NCI-H2196 (cell line): ENCODE measurements around the gene TENM4.

Source experiments
- DNase-seq: peaks from one replicate; lab custom pipeline; 2025; ENCODE audit not compliant: unreplicated experiment; lab: John Stamatoyannopoulos, UW

The TENM4 gene

GRCh38 chr11:79262221-79262620, 178.6 kb downstream of the TENM4 start:
- no peak for DNase-seq

GRCh38 chr11:79261684-79262083, 179.1 kb downstream of the TENM4 start:
- no peak for DNase-seq

GRCh38 chr11:79259800-79260199, 181.0 kb downstream of the TENM4 start:
- no peak for DNase-seq

GRCh38 chr11:79258576-79258975, 182.3 kb downstream of the TENM4 start:
- no peak for DNase-seq

- DNase-seq: no peak
These were observed 184.9 kb downstream of the TENM4 start for GRCh38 chr11:79255965-79256364.

GRCh38 chr11:79253280-79253679, 187.6 kb downstream of the TENM4 start:
- no peak for DNase-seq

GRCh38 chr11:79249295-79249993, 191.4 kb downstream of the TENM4 start:
- DNase-seq: no peak

GRCh38 chr11:79244798-79245197, 196.0 kb downstream of the TENM4 start:
- no peak for DNase-seq

- no peak for DNase-seq
These were observed 196.5 kb downstream of the TENM4 start for GRCh38 chr11:79244241-79244772.

- no peak for DNase-seq
These were observed 197.2 kb downstream of the TENM4 start for GRCh38 chr11:79243422-79244210.

- no peak for DNase-seq
These were observed 198.2 kb downstream of the TENM4 start for GRCh38 chr11:79242616-79243015.

- no peak for DNase-seq
These were observed 199.0 kb downstream of the TENM4 start for GRCh38 chr11:79241852-79242241.

- no peak for DNase-seq
These were observed 199.5 kb downstream of the TENM4 start for GRCh38 chr11:79241205-79241851.

- no peak for DNase-seq
These were observed 203.1 kb downstream of the TENM4 start for GRCh38 chr11:79237703-79238102.

GRCh38 chr11:79237091-79237490, 203.7 kb downstream of the TENM4 start:
- DNase-seq: no peak

GRCh38 chr11:79236541-79236971, 204.3 kb downstream of the TENM4 start:
- no peak for DNase-seq

- DNase-seq: no peak
These were observed 205.1 kb downstream of the TENM4 start for GRCh38 chr11:79235696-79236095.

- no peak for DNase-seq
These were observed 208.5 kb downstream of the TENM4 start for GRCh38 chr11:79232346-79232745.

GRCh38 chr11:79229047-79229446, 211.8 kb downstream of the TENM4 start:
- no peak for DNase-seq

GRCh38 chr11:79227767-79228755, 212.8 kb downstream of the TENM4 start:
- DNase-seq: no peak
